ENCODE results near the gene SMIM10L2A.

DNA sequence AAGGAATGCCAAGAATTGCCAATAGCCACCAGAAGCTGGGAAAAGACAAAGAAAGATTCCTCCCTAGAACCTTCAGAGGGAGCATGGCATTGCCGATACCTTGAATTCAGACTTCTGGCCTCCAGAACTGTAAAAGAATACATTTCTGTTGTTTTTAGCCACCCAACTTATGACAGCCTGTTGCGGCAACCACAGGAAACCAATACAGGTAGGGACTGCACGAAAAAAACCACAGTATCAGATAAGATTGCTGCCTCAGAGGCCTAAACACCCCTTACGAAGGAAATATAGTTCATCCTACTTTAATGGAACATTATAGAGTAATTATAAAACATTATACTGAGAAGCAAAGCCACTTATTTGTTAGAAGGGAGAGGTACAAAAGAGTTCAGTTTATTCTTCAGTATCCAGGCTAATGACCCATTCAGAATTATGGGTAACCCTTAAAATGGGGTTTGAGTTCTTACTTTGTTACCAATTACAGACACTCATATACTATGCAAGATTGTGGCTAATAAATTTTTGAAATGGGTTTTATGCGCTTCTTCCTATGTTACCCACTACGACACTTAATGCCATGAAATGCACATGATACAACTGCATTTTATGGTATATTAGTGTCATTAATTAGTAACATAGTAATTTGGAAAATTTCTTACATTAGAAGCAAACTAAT, 37.4 kb upstream of the SMIM10L2A start:
- TF ChIP-seq ZNF302 (tag by site-specific recombination; IDR thresholded peaks at IDR 0.05; ENCODE audit: low read depth) = no peak
- TF ChIP-seq, protein P1, sequence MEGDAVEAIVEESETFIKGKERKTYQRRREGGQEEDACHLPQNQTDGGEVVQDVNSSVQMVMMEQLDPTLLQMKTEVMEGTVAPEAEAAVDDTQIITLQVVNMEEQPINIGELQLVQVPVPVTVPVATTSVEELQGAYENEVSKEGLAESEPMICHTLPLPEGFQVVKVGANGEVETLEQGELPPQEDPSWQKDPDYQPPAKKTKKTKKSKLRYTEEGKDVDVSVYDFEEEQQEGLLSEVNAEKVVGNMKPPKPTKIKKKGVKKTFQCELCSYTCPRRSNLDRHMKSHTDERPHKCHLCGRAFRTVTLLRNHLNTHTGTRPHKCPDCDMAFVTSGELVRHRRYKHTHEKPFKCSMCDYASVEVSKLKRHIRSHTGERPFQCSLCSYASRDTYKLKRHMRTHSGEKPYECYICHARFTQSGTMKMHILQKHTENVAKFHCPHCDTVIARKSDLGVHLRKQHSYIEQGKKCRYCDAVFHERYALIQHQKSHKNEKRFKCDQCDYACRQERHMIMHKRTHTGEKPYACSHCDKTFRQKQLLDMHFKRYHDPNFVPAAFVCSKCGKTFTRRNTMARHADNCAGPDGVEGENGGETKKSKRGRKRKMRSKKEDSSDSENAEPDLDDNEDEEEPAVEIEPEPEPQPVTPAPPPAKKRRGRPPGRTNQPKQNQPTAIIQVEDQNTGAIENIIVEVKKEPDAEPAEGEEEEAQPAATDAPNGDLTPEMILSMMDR (tag by site-specific recombination; IDR thresholded peaks at IDR 0.05) = no peak
- TF ChIP-seq SETDB1 (IDR thresholded peaks at IDR 0.05; ENCODE audit: insufficient read length, low read length) = no peak
- TF ChIP-seq ZNF777 (tag by site-specific recombination; IDR thresholded peaks at IDR 0.05; ENCODE audit: borderline replicate concordance) = no peak
- no peak for TF ChIP-seq ZNF76 (tag by site-specific recombination; IDR thresholded peaks at IDR 0.05; ENCODE audit: borderline replicate concordance, low read depth)
- no peak for TF ChIP-seq ZNF626 (tag by site-specific recombination; IDR thresholded peaks at IDR 0.05)
- no peak for TF ChIP-seq ZSCAN30 (tag by site-specific recombination; IDR thresholded peaks at IDR 0.05)
- TF ChIP-seq ZNF335 (tag by site-specific recombination; conservative IDR thresholded peaks at IDR 0.05) = no peak
- TF ChIP-seq KLF1 (tag by site-specific recombination; IDR thresholded peaks at IDR 0.05) = no peak

Measured in HEK293 (cell line).